ENCODE data around the gene TIGD1.

The TIGD1 gene

DNA sequence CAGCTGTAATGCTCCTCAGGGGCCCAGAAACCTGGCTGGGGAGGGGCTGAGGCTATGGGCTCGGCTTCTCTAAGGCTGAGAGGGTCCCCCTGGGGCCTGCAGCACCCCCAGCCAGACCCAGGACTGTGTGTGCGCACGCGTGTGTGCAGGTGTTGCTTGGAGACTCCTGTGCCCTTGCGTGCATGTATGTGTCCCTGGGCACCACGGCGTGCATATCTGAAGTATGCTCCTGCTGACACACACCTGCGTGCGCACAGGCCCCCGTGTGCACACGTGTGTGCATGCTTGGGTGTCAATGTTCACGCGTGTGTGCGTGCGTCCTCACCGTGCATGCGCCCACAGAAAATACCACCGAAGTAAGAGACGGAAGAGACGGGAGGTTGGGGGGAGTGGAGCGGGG is 47.8 kb downstream of the TIGD1 start:
- DNase-seq (ENCODE audit: low read depth in 2 of 3, low spot score in 2 of 3) = no peak

GRCh38 chr2:232501794-232502390 is 48.5 kb downstream of the TIGD1 start:
- no peak for DNase-seq (ENCODE audit: low read depth in 2 of 3, low spot score in 2 of 3)

DNA sequence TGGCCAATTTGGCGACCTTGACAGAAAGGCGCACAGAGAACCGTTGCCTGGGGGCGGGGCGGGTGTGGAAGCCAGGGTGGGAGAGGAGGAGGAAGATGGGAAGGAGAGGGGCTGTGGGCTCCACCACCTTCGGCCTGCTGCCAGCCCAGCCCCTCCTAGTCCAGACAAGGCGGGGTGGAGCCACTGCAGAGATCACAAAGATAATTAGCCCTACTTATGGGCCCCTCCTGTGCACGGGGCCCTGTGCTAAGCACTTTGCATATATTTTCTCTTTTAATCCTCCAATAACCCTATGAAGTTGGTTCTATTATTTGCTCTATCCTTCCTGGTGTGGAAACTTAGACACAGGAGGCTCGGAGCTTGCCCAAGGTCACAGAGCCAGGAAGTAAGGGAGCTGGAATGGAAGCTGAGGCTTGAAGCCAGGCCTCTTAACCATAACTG is 49.0 kb downstream of the TIGD1 start:
- DNase-seq (ENCODE audit: low read depth in 2 of 3, low spot score in 2 of 3) = no peak

GRCh38 chr2:232498452-232498851 is 51.9 kb downstream of the TIGD1 start:
- DNase-seq (ENCODE audit: low read depth in 2 of 3, low spot score in 2 of 3) = no peak

Measured in activated CD8-positive, alpha-beta memory T cell treated with anti-CD3 and anti-CD28 coated beads for 48 hours (primary cell).